WTC11 (cell line): ENCODE results near the gene VILL. TPM values are rescaled to one million over a fixed set of nuclear protein-coding genes. Genes with fewer than 3 reads are reported as not detected.
A peak's percentile ranks its signal among the peaks of the same experiment; 100 is the strongest.

Source experiments
- ATAC-seq: fragments of 200-7000 bp; cut with Tn5 transposase; 2 replicates; pipeline ENCODE4 v1.10.0; 2021; ENCODE audit warnings: mild to moderate bottlenecking, moderate library complexity
- CTCF ChIA-PET: fragments of 300-600 bp; sonication (Branson Sonifier 250); formaldehyde crosslinking; loops from one replicate; lab custom pipeline; 2021; ENCODE audit warnings: antibody characterized with exemption; lab: Charles Lee
- POLR2A ChIA-PET: fragments of 350-600 bp; sonication (Branson Sonifier 250); formaldehyde crosslinking; loops from one replicate; lab custom pipeline; 2021; ENCODE audit warnings: antibody characterized with exemption; lab: Charles Lee
- DNase-seq: peaks from one replicate; pipeline ENCODE4 v3.0.0; 2021; ENCODE audit warnings: low spot score
- H3K27ac Mint-ChIP-seq: 2 replicates; pipeline ENCODE4 v1.8.0; 2021; ENCODE audit warnings: mixed read lengths
- H3K27me3 Mint-ChIP-seq: 2 replicates; pipeline ENCODE4 v1.8.0; 2021; ENCODE audit warnings: low read depth, mild to moderate bottlenecking, moderate library complexity, mixed read lengths
- H3K36me3 Mint-ChIP-seq: 2 replicates; pipeline ENCODE4 v1.8.0; 2021; ENCODE audit warnings: mixed read lengths
- H3K4me1 Mint-ChIP-seq: 2 replicates; pipeline ENCODE4 v1.8.0; 2022; ENCODE audit warnings: mixed read lengths
- H3K4me3 Mint-ChIP-seq: 2 replicates; pipeline ENCODE4 v1.8.0; 2021; ENCODE audit warnings: mild to moderate bottlenecking, moderate library complexity, mixed read lengths
- H3K9me3 Mint-ChIP-seq: 2 replicates; pipeline ENCODE4 v1.8.0; 2021; ENCODE audit warnings: mixed read lengths
- AR ChIP-seq: fragments of 250-450 bp; sonication (Bioruptor Pico); IDR thresholded peaks from 2 replicates; pipeline ENCODE4 v1.9.0; 2021; ENCODE audit warnings: mild to moderate bottlenecking
- ATF2 ChIP-seq: sonication (generic); formaldehyde crosslinking; IDR thresholded peaks from 2 replicates; pipeline ENCODE4 v1.8.1; 2022; ENCODE audit warnings: low read depth, missing genetic modification reagents, borderline replicate concordance
- CREB1 ChIP-seq: sonication (generic); formaldehyde crosslinking; IDR thresholded peaks from 2 replicates; pipeline ENCODE4 v1.8.0; 2023; ENCODE audit warnings: mild to moderate bottlenecking, missing genetic modification reagents
- E2F4 ChIP-seq: sonication (generic); formaldehyde crosslinking; IDR thresholded peaks from 2 replicates; pipeline ENCODE4 v1.8.1; 2022; ENCODE audit warnings: low read depth, mild to moderate bottlenecking, moderate library complexity, missing genetic modification reagents, borderline replicate concordance
- E2F5 ChIP-seq: sonication (generic); formaldehyde crosslinking; IDR thresholded peaks from 2 replicates; pipeline ENCODE4 v1.8.1; 2022; ENCODE audit warnings: mild to moderate bottlenecking, moderate library complexity, missing genetic modification reagents
- FOXK1 ChIP-seq: sonication (generic); formaldehyde crosslinking; IDR thresholded peaks from 2 replicates; pipeline ENCODE4 v1.8.0; 2022; ENCODE audit warnings: mild to moderate bottlenecking, moderate library complexity, missing genetic modification reagents
- FOXP1 ChIP-seq: sonication (generic); formaldehyde crosslinking; IDR thresholded peaks from 2 replicates; pipeline ENCODE4 v1.8.0; 2022; ENCODE audit warnings: missing genetic modification reagents, mild to moderate bottlenecking, moderate library complexity, borderline replicate concordance
- FOXP4 ChIP-seq: sonication (generic); formaldehyde crosslinking; IDR thresholded peaks from 2 replicates; pipeline ENCODE4 v1.8.0; 2022; ENCODE audit warnings: mild to moderate bottlenecking, missing genetic modification reagents
- GABPB1 ChIP-seq: sonication (generic); formaldehyde crosslinking; IDR thresholded peaks from 2 replicates; pipeline ENCODE4 v1.8.1; 2023; ENCODE audit warnings: mild to moderate bottlenecking, missing genetic modification reagents
- GRHL2 ChIP-seq: fragments of 250-450 bp; sonication (Bioruptor Pico); IDR thresholded peaks from 2 replicates; pipeline ENCODE4 v1.8.0; 2022; ENCODE audit warnings: mild to moderate bottlenecking, moderate library complexity; ENCODE audit not compliant: insufficient replicate concordance, severe bottlenecking
- GTF2I ChIP-seq: fragments of 250-450 bp; sonication (Bioruptor Pico); conservative IDR thresholded peaks from 2 replicates; pipeline ENCODE4 v1.4.0; 2021; ENCODE audit warnings: mild to moderate bottlenecking
- JUN ChIP-seq: sonication (generic); formaldehyde crosslinking; IDR thresholded peaks from 2 replicates; pipeline ENCODE4 v1.8.0; 2023; ENCODE audit warnings: mild to moderate bottlenecking, missing genetic modification reagents
- KAT7 ChIP-seq: sonication (generic); formaldehyde crosslinking; IDR thresholded peaks from 2 replicates; pipeline ENCODE4 v1.8.1; 2023; ENCODE audit warnings: missing genetic modification reagents, mild to moderate bottlenecking, borderline replicate concordance
- NFYB ChIP-seq: sonication (generic); formaldehyde crosslinking; conservative IDR thresholded peaks from 2 replicates; pipeline ENCODE4 v1.8.0; 2022; ENCODE audit warnings: low read depth, missing genetic modification reagents
- NR1H2 ChIP-seq: sonication (generic); formaldehyde crosslinking; IDR thresholded peaks from 2 replicates; pipeline ENCODE4 v1.9.0; 2021; ENCODE audit warnings: mild to moderate bottlenecking, moderate library complexity, missing genetic modification reagents
- SMAD3 ChIP-seq: sonication (generic); formaldehyde crosslinking; IDR thresholded peaks from 2 replicates; pipeline ENCODE4 v1.8.0; 2022; ENCODE audit warnings: missing genetic modification reagents, mild to moderate bottlenecking, borderline replicate concordance
- SP1 ChIP-seq: sonication (generic); formaldehyde crosslinking; conservative IDR thresholded peaks from 2 replicates; pipeline ENCODE4 v1.8.1; 2022; ENCODE audit warnings: missing genetic modification reagents
- TEAD1 ChIP-seq: sonication (generic); formaldehyde crosslinking; IDR thresholded peaks from 2 replicates; pipeline ENCODE4 v1.8.0; 2022; ENCODE audit warnings: mild to moderate bottlenecking, missing genetic modification reagents
- TEAD4 ChIP-seq: sonication (generic); formaldehyde crosslinking; IDR thresholded peaks from 2 replicates; pipeline ENCODE4 v1.8.0; 2022; ENCODE audit warnings: mild to moderate bottlenecking, missing genetic modification reagents
- ZNF232 ChIP-seq: sonication (generic); formaldehyde crosslinking; IDR thresholded peaks from 2 replicates; pipeline ENCODE4 v1.8.0; 2022; ENCODE audit warnings: mild to moderate bottlenecking, missing genetic modification reagents
- ZNF396 ChIP-seq: fragments of 250-450 bp; sonication (Bioruptor Pico); IDR thresholded peaks from 2 replicates; pipeline ENCODE4 v1.8.0; 2021; ENCODE audit warnings: mild to moderate bottlenecking, moderate library complexity, borderline replicate concordance
- total RNA-seq: library from RNA; stranded (reverse); gene quantifications from 3 replicates; pipeline ENCODE4 v1.2.3, GENCODE V29; 2021

VILL gene
- total RNA-seq, 1 experiment from 2014 or later = 4.7 TPM

- ChIA-PET POLR2A (no interaction called here), CTCF (interaction anchor here (1.1 to 1.5 kb wide), 3 partner anchors 13 to 22 kb away, joined by 3 to 9 read pairs (median 5); no protein-coding TSS in a partner anchor)
- ATAC-seq = no peak
- Mint-ChIP-seq H3K4me3 (no peak overlapping the region), H3K4me1 (peaks cover 21% of the 10 kb centered on the region), H3K27me3 (peaks cover 14% of the 10 kb centered on the region), H3K36me3 (no peaks in the 10 kb centered on the region), H3K27ac (no peak overlapping the region), H3K9me3 (no peaks in the 10 kb centered on the region)
- no peak for DNase-seq
- TF ChIP-seq ZNF232 (CRISPR knock-in tag) (no peak), E2F5 (CRISPR knock-in tag) (no peak), JUN (CRISPR knock-in tag) (no peak)
Observed at GRCh38 chr3:37989821-37990480, 635 bp upstream of the VILL start.

GRCh38 chr3:37991109-37991508 is 523 bp downstream of the VILL start:
- no peaks in the 10 kb centered on the region for H3K9me3 Mint-ChIP-seq
- H3K4me1 Mint-ChIP-seq = peaks cover 26% of the 10 kb centered on the region
- DNase-seq (no peak), ATAC-seq (peak; percentile 7)
- ChIA-PET POLR2A (no interaction called here), CTCF (interaction anchor here (1.1 to 1.3 kb wide), 2 partner anchors 12 to 24 kb away, joined by 3 to 5 read pairs; no protein-coding TSS in a partner anchor)
- H3K4me3 Mint-ChIP-seq = peak overlapping the region; percentile 41; the same call in 1 of the 2 replicates
- peaks cover 14% of the 10 kb centered on the region for H3K27me3 Mint-ChIP-seq
- no peaks in the 10 kb centered on the region; the same call in 1 of the 2 replicates for H3K36me3 Mint-ChIP-seq
- no peak overlapping the region for H3K27ac Mint-ChIP-seq
- TF ChIP-seq GABPB1 (CRISPR knock-in tag) = no peak
- no peak for TF ChIP-seq GRHL2 (CRISPR knock-in tag)
- no peak for TF ChIP-seq TEAD4
- TF ChIP-seq SMAD3 = no peak
- TF ChIP-seq CREB1 = no peak
- no peak for TF ChIP-seq ZNF396 (CRISPR knock-in tag)
- no peak for TF ChIP-seq E2F4
- TF ChIP-seq NFYB (CRISPR knock-in tag) = no peak
- no peak for TF ChIP-seq GTF2I (CRISPR knock-in tag)
- TF ChIP-seq AR (CRISPR knock-in tag) = no peak
- TF ChIP-seq ATF2 (CRISPR knock-in tag) = no peak

GRCh38 chr3:37991823-37992222 is 1.2 kb downstream of the VILL start:
- no peak for ATAC-seq
- TF ChIP-seq FOXK1 (CRISPR knock-in tag) (no peak), FOXP1 (CRISPR knock-in tag) (no peak), JUN (CRISPR knock-in tag) (no peak), SP1 (CRISPR knock-in tag) (no peak), KAT7 (CRISPR knock-in tag) (no peak), TEAD1 (no peak), NR1H2 (no peak), FOXP4 (CRISPR knock-in tag) (no peak)
- TF ChIP-seq, all 79 proteins: peak for 0
- no peak overlapping the region for H3K4me3 Mint-ChIP-seq
- peaks cover 14% of the 10 kb centered on the region for H3K27me3 Mint-ChIP-seq
- POLR2A ChIA-PET = no interaction called here
- DNase-seq = no peak
- CTCF ChIA-PET = interaction anchor here (0.6 to 1.5 kb wide), 3 partner anchors 18 to 587 kb away, joined by 3 to 6 read pairs (median 3); no protein-coding TSS in a partner anchor
- H3K27ac Mint-ChIP-seq = no peak overlapping the region
- H3K36me3 Mint-ChIP-seq = peaks cover 2% of the 10 kb centered on the region; the same call in 1 of the 2 replicates
- H3K4me1 Mint-ChIP-seq = peaks cover 26% of the 10 kb centered on the region
- H3K9me3 Mint-ChIP-seq = no peaks in the 10 kb centered on the region
